Stimulated activated CD4-positive, alpha-beta T cell treated with anti-CD3 and anti-CD28 coated beads, Interleukin-12 subunit alpha, Interleukin-12 subunit beta, amount 100 ng/mL, for 4 hours (primary cell): ENCODE results near the gene FBXO33.

Experiments used
- DNase-seq: peaks from one replicate; pipeline ENCODE4 v3.0.0-alpha.2; 2020

FBXO33 gene

GRCh38 chr14:39432179-39432618 is at the start of gene FBXO33:
FBXO33 (minus strand) TSS chr14:39432433; CDS start chr14:39432162, 271 bp downstream.
- peak; percentile 93 for DNase-seq

DNA sequence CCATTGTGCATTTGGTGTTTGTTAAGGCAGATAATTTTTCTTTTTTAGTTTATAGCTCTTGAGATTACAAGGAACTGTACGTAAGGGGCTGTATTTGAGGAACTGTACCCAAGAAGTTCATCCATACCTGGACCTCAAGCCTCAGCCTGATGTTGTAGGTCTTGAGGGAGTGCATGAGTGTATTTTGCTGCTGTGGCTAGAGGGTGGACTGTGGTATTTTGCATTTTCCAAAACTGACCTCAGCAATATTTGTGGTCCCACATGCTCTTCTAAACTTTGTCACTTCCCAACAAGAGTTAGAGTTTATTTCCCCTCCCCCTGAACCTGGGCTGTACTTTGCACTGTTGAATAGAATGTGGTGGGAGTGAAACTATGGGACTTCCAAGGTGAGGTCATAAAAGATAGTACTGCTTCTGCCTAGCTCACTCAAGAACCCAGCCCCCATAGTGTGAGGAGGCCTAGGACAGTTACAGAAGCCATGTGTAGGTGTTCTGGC is 42.2 kb upstream of the FBXO33 start:
- DNase-seq = no peak

DNA sequence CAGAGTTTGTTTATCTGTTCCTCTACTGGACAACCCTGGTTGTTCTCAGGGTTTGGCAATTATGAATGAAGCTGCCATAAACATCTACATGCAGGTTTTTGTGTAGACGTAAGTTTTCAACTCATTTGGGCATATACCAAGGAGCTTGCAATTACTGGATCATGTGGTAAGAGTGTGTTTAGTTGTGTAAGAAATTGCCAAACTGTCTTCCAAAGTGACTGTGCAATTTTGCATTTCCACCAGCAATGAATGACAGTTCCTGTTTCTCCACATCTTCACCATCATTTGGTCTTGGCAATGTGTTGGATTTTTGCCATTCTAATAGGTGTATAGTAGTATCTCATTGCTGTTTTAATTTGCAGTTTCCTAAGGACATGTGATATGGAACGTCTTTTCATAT is 39.8 kb upstream of the FBXO33 start:
- DNase-seq = no peak

DNA sequence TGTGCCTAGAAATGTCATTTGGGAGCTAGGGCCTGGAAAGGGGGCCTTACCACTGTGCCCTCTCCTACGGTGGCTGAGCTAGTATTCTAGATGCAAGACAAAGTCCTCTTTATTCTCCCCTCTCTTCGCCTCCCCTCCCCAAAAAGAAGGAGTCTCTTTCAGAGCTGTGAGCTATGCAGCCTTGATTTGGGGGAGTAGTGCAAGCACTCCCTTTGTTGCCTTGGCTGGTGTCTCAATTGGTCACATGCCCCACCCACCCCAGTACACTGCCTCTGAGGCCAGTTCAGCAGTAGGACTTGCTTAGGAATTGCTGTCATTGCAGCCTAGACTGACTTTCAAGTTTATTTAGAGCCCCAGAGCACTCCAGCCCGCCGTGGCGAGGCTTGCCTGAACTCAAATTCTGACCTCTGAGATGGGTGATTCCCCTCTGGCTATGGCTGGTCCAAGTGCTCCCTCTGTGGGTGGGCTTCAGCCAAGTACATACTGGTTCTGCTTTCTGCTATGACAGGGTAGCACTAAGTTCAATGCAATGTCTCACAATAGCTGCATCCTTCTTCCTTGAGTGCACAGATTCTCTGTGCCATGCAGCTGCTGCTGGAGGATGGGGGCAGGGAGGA is 37.0 kb upstream of the FBXO33 start:
- DNase-seq = peak; percentile 4

DNA sequence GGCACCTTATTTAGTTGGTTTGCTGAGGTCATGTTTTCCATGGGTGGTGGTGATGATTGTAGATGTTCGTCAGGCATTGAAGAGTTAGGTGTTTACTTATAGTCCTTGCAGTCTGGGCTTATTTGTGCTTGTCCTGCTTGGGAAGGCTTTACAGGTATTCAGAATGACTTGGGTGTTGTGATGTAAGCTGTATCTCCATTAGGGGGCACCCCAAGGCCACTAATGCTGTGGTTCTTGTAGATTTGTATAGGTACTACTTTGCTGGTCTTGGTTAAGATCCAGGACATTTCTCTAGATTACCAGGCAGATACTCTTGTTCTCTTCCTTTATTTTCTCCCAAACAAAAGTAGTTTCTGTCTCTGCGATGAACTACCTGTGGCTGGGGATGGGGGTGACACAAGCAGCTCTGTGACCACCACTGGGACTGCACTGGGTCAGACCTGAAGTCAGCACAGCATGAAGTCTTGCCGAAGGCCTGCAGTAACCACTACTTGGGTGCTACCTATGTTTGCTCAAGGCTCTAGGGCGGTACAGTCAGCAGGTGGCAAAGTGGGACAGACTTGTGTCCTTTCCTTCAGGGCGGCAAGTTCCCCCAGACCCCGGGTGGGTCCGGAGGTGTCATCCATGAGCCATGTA is 35.8 kb upstream of the FBXO33 start:
- peak; percentile 1 for DNase-seq

DNA sequence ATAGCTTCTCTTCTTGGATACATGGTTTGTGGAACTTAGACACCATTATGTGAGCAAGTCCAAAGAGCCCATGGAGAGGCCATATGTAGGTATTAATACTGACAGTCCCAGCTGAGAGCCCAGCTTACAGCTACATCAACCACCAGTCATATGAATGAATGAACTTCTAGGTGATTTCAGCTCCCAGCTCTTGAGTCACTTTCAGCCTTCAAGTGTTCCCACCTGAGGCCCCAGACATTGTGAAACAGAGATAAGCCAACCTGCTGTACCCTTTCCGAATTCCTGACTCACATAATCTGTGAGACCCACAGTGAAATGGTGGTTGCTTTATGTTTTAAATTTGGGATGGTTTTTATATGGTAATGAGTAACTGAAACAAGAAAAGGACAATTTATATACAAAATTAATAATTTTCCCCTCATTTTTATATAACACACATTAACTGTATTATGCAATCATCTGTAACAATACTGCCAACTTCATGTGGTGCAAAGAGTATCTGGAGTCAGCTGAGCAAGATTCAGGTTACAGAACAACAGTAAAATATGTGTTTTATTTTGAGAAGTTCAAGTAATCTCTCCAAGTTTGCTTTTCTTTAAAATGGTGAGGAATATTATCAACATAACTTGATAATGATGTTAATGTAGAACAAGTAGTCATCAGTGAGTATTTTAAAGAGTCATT is 27.7 kb upstream of the FBXO33 start:
- no peak for DNase-seq

DNA sequence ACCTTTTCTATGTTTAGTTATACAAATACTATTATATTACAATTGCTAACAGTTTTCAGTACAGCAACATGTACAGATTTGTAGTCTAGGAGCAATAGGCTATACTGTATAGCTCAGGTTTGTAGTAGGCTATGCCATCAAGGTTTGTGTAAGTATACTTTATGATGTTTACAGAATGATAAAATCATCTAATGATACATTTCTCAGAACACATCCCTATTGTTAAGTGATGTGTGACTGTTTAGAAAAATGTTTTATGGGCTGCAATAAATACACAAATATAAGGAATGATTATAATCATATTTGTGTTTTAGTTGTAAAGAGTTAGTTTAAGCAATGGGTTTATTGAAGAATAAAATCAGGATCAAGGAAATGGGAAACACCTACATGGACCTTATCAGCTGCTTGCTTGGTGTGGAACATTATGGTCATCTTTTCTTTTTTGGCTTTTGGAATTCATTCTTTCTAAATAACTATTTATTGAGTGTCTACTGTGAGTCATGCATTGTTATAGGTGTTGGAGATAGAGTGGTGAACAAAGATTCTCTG is 24.5 kb upstream of the FBXO33 start:
- no peak for DNase-seq

- no peak for DNase-seq
These were observed 22.8 kb upstream of the FBXO33 start for GRCh38 chr14:39454906-39455539.

- DNase-seq = no peak
These were observed 20.4 kb upstream of the FBXO33 start for GRCh38 chr14:39452680-39453079.

DNA sequence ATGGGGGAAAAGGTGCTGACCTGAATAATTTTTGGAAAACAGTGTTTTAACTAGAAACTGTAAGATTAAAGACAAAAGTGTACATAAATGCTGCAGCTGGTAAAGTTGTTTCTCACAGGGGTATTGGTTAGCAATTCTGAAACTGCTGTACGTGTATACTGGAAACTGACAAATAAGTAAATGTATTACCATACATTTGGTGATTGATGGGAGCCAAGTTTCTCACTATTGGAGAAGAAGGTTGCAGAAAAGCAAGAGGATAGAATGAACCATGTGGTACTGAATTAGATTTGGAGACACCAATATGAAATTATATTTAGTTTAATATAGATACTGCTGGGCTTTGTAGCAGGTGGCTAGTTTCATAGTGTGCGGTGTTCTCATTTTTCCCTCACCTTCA is 19.6 kb upstream of the FBXO33 start:
- DNase-seq = no peak

DNA sequence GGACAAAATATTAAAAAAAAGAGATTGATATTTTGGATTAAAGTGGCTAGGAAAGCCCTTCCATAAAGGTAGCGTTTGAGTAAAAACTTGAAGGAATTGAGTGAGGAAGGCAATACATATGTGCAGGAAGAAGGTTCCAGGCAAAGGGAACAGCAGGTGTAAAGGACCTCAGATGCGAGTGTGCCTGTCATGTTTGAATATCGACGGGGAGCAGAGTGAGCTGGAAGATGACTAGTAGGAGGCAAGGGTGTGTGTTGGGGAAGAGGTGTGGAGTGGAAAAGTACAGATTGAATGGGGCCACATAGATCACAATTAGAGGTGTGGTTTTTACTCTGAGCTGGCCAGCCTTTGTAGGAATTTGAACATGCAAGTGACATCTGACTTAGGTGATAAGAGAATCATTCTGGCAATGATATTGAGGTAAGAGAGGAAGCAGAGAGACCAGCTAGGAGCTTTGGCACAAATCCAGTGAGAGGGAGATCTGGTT is 15.0 kb upstream of the FBXO33 start:
- DNase-seq = no peak

- no peak for DNase-seq
These were observed 14.0 kb upstream of the FBXO33 start for GRCh38 chr14:39446131-39446744.

DNA sequence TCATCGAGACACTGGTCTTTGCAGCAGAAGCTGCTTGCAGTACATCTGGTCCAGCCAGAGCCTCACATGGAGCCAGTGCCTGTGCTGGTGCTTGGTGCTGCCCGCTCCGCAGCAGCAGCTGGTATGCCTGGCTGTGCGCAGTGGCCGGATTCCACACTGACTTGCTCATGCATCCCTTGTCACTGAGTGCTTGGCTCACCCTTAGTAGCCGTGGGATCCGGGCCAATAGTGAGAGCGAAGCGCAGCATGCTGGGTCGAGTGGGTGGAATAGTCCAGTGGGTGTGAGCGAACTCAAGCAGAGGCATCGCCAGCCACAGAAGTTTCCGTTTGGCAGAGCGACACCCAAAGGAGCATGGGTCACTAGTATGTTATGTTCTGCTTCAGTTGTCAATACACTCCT is 10.1 kb upstream of the FBXO33 start:
- DNase-seq = no peak

DNA sequence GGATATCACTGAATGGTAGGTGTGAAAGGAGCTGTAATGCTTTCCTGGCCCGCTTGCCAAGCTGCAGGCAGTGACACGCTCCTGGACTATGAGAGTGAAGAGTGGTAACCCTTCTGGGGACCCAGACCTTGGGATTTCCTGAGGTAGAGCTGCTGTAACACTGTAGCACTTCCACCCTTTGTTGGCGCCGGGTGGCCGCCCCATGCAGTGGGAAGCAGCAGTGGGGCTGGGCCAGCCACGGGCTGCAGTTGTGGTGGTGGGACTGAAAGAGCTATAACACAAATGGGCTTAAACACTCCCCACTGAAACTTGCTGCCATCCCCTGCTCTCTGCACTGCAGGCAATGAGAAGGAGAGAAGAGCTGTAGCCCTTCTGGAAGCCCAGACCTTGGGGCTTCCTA is 9.6 kb upstream of the FBXO33 start:
- no peak for DNase-seq

GRCh38 chr14:39440975-39441374 is 8.7 kb upstream of the FBXO33 start:
- DNase-seq = no peak

- DNase-seq = no peak
These were observed 3.0 kb upstream of the FBXO33 start for GRCh38 chr14:39435241-39435640.

GRCh38 chr14:39434401-39434800 is 2.2 kb upstream of the FBXO33 start:
- no peak for DNase-seq

GRCh38 chr14:39433452-39433813 is 1.2 kb upstream of the FBXO33 start:
- no peak for DNase-seq

- peak; percentile 66 for DNase-seq
These were observed 602 bp upstream of the FBXO33 start for GRCh38 chr14:39432619-39433451.

DNA sequence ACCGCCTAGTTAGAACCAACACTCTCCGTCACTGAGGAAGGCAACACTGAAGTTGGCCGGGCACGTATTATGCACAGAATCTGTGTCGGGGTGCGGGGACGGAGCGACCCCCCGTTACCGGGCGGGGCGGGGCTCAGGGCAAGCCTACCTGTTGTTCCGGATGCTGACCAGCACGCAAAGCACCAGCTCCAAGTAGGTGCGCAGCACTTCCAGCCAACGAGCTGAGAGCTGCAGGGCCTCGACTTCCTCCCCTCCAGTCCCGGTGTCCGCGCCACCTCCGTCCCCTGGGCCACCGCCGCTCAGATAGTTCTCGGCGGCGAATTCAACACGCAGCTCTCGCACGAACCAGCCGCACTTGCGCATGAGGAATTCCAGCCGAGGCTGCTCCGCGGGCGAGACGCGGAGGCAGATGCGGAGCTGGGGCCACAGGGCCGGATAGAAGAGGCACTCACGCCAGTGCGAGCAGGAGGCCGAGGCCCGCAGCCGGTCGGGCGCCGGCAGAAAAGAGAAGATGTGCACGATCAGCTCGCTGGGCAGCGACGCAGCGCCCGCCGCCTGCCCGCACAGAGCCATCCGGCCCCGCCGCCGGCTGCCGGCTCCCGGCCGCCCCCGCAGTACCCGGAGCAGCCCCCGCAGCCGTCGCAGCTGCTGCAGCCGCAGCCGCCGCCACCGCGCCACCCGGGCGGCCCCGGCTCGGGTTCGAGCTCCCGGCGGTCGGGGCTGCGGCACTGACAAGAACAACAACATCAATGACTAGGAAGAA is 636 bp downstream of the FBXO33 start:
- DNase-seq = peak; percentile 27
